Naive thymus-derived CD8-positive, alpha-beta T cell (primary cell): ENCODE measurements around the gene ITPKB. TPM values are rescaled to one million over a fixed set of nuclear protein-coding genes. Genes with fewer than 3 reads are reported as not detected.

Experiments
- ATAC-seq, 2 donors: fragments of 150-1000 bp; cut with Tn5 transposase in 1 of 2; sonication (Bioruptor Pico), chemical (Tn5 transposase) in 1 of 2; 1 replicate in 1 of 2; 2 replicates in 1 of 2; pipeline ENCODE4 v1.10.0; 2021; ENCODE audit warnings: mild to moderate bottlenecking in 2 of 2, moderate library complexity in 2 of 2
- POLR2A ChIA-PET: fragments of 350-600 bp; sonication (Branson Sonifier 250); formaldehyde crosslinking; loops from one replicate; lab custom pipeline; 2021; ENCODE audit warnings: antibody characterized with exemption; lab: Charles Lee
- DNase-seq, 10 donors: peaks; one replicate each; pipeline versions ENCODE4 v3.0.0 to v3.0.0-alpha.2; 2020 to 2022
- H3K27ac Mint-ChIP-seq, 10 donors: one replicate each; pipeline ENCODE4 v1.8.0; 2020 to 2022; ENCODE audit warnings: mild to moderate bottlenecking in 10 of 10, mixed read lengths in 10 of 10, moderate library complexity in 4 of 10, inconsistent platforms in 1 of 10
- H3K27me3 Mint-ChIP-seq, 5 donors: one replicate each; pipeline ENCODE4 v1.8.0; 2021 to 2022; ENCODE audit warnings: mixed read lengths in 5 of 5
- H3K36me3 Mint-ChIP-seq, 3 donors: one replicate each; pipeline ENCODE4 v1.8.0; 2020 to 2022; ENCODE audit warnings: mixed read lengths in 3 of 3, mild to moderate bottlenecking in 2 of 3, inconsistent platforms in 1 of 3
- H3K4me1 Mint-ChIP-seq, 4 donors: one replicate each; pipeline ENCODE4 v1.8.0; 2021 to 2022; ENCODE audit warnings: mixed read lengths in 4 of 4
- H3K4me3 Mint-ChIP-seq, 10 donors: one replicate each; pipeline ENCODE4 v1.8.0; 2020 to 2022; ENCODE audit warnings: mild to moderate bottlenecking in 10 of 10, mixed read lengths in 10 of 10, moderate library complexity in 6 of 10, inconsistent platforms in 1 of 10
- H3K9me3 Mint-ChIP-seq, 9 donors: one replicate each; pipeline ENCODE4 v1.8.0; 2020 to 2022; ENCODE audit warnings: mixed read lengths in 9 of 9, mild to moderate bottlenecking in 3 of 9, inconsistent platforms in 1 of 9, moderate library complexity in 1 of 9
- polyA plus RNA-seq, 3 donors: library from polyadenylated mRNA; unstranded; fragments of 300-500 nt; fragmentation: Illumina TruSeq; gene quantifications; one replicate each; pipeline ENCODE4 v1.2.3, GENCODE V29; 2021
- total RNA-seq, 8 experiments: library from RNA in 2 of 8; stranded (reverse) in 2 of 8; gene quantifications; one replicate each; pipeline ENCODE4 v1.2.3 and lab custom pipeline; 2021 to 2026

ITPKB gene
- total and polyA plus RNA-seq, 5 experiments from 2014 or later = 72.3 to 185 (median 74.3) TPM

DNA sequence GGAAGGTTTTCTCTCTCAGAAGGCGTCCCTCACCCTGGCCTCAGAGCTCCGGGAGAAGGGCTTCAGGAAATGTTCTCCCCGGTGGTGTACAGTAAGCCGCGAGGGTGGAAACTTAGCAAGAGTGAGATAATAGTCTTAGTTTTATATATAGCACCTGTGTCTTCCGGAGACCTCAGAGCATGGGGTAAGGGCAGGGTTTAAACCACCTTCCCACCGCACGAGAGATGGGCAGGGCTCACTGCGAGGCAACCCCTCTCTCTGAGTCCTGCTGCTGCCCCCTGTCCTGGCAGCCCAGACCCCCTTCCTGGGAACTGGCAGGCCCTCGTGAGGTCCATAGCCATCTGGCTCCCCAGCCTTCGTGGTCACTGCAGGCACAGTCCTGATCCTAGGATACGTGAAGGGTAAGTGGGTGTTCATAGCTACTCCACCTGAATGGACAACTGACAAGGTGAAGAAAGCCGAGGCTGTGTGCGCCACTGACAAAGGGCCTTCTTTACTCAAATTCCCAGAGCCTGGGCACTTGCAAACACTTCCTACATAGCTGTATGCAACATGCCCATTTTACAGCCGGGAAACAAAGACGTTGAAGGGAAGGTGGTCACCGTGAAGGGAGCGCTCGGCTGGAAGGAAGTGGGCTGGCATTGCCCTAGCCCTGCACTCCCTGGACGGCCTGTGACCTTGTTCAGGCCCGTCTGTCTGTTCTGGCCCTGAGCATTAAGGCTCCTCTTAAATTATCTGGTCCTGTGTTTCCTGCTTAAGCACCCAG, 26.9 kb downstream of the ITPKB start:
- DNase-seq = peak in 8 of 10 donors; percentile 49 to 79 (median 66)
- Mint-ChIP-seq H3K4me1 (peaks cover 59 to 99% (median 98%) of the 10 kb centered on the region in 4 donors), H3K36me3 (peaks cover 5 to 52% (median 18%) of the 10 kb centered on the region in 3 donors), H3K9me3 (peaks cover 0 to 11% (median 0%) of the 10 kb centered on the region in 9 donors), H3K27ac (peak overlapping the region; percentile 89 to 100 (median 95)), H3K27me3 (peaks cover 0 to 5% (median 0%) of the 10 kb centered on the region in 5 donors), H3K4me3 (peak overlapping the region; percentile 67 to 89 (median 82))
- POLR2A ChIA-PET = interaction anchor here (0.5 to 2.1 kb wide), 11 partner anchors 9 to 830 kb away, joined by 3 to 11 read pairs (median 3); partner anchors contain the start of genes COQ8A and TMEM63A
- ATAC-seq = peak; percentile 61 to 63

DNA sequence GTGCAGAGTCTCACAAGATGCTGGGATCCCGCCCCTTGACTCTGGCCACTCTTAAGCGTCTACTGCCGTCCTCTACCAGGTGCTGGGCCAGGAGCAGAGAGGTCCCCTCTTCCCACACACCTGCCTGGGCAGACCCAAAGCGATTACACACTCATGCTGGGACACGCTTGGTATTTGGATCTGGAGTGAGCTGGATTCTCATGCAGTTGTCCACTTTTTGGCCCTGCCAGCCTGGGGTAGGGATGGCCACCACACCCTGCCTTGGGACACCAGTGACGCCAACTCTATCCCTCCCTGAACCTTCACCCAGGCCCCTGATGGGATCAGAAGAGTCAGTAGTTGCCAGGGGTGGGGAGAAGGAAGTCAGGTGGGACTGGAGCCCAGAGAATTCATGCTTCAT, 28.6 kb downstream of the ITPKB start:
- Mint-ChIP-seq H3K9me3 (peaks cover 0 to 11% (median 0%) of the 10 kb centered on the region in 9 donors), H3K27ac (peak overlapping the region; percentile 89 to 100 (median 96)), H3K27me3 (peaks cover 0 to 5% (median 0%) of the 10 kb centered on the region in 5 donors), H3K4me3 (peak overlapping the region; percentile 65 to 89 (median 84)), H3K4me1 (peaks cover 60 to 98% (median 94%) of the 10 kb centered on the region in 4 donors), H3K36me3 (peaks cover 5 to 62% (median 25%) of the 10 kb centered on the region in 3 donors)
- ATAC-seq (no peak), DNase-seq (no peak)
- POLR2A ChIA-PET = interaction anchor here (1.0 to 1.5 kb wide), 2 partner anchors 13 to 30 kb away, joined by 3 to 6 read pairs; no protein-coding TSS in a partner anchor

DNA sequence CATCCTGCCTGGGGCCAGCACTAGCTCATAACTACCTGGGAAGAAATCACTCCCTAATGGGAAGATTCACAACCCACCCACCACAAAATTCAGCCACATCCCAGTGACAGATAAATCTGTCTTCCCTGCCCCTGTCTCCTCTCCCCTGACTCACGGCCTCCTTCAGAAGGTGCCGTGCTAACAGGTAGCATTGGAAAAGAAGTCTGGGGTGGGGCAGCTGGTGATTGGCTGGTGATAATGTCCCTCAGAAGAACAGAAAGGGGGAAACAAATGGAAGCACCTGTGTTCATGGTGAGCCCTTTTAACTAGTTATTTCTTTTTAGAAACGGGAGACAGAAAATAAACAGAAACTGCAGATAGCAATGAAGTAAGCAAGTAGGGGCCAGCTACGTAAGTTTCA, 29.1 kb downstream of the ITPKB start:
- Mint-ChIP-seq H3K27me3 (peaks cover 0 to 5% (median 0%) of the 10 kb centered on the region in 5 donors), H3K4me3 (peak overlapping the region; percentile 65 to 89 (median 84)), H3K27ac (peak overlapping the region; percentile 89 to 100 (median 96)), H3K4me1 (peaks cover 58 to 98% (median 93%) of the 10 kb centered on the region in 4 donors), H3K36me3 (peaks cover 5 to 64% (median 26%) of the 10 kb centered on the region in 3 donors), H3K9me3 (peaks cover 0 to 11% (median 0%) of the 10 kb centered on the region in 9 donors)
- peak in 1 of 10 donors; percentile 49 for DNase-seq
- ATAC-seq = peak in 1 of 2 donors; percentile 8
- POLR2A ChIA-PET = interaction anchor here (0.6 to 1.5 kb wide), 5 partner anchors 9 to 67 kb away, joined by 3 to 6 read pairs (median 3); no protein-coding TSS in a partner anchor

DNA sequence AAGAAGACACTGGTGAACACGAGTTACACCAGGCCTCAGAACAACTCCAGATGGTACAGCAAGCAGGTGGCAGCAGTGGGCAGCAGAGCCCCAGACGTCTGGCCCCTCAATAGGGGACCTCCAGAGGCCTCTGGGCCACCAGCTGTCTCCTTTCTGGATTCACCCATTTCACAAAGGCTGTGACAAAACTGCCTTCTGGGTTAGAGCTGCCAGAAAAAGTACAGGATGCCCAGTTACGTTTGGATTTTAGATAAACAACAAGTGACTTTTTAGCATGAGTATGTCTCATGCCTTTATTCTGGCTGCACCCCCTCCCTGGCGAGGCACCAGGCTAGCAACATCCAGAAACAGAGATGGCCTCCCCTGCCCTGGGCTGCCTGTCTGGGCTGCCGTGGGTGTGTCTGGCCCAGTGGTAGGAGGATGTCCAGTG, 30.1 kb downstream of the ITPKB start:
- DNase-seq (peak in 3 of 10 donors; percentile 37 to 46 (median 42)), ATAC-seq (peak; percentile 10 to 31)
- Mint-ChIP-seq H3K4me3 (peak overlapping the region; percentile 65 to 89 (median 84)), H3K9me3 (peaks cover 0 to 5% (median 0%) of the 10 kb centered on the region in 9 donors), H3K36me3 (peaks cover 0 to 68% (median 16%) of the 10 kb centered on the region in 3 donors), H3K27ac (peak overlapping the region; percentile 89 to 100 (median 96)), H3K27me3 (peaks cover 0 to 5% (median 0%) of the 10 kb centered on the region in 5 donors), H3K4me1 (peaks cover 52 to 98% (median 93%) of the 10 kb centered on the region in 4 donors)
- POLR2A ChIA-PET = interaction anchor here (0.6 kb wide), 1 partner anchor 66 kb away, joined by 3 read pairs; no protein-coding TSS in a partner anchor

DNA sequence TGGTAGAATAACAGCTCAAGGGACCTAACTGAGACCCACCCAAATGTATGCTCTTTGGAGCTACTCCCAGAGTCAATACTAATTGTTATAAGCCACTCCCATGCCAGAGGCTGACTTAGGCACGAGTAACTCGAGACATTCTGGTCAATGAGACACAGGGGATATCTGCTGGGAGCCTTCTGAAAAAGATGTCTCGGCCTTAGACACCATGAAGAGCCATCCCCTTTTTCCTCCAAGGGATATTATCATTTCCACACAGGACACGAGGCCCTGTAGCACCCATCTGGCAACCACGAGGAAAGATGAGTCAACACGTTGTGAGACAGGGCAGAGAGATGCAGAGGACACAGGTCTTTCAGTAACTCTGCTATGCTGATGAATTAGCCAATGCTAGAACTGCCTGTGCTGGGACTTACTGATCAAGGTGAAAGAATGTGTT, 30.7 kb downstream of the ITPKB start:
- H3K27ac Mint-ChIP-seq = peak overlapping the region; percentile 89 to 100 (median 96)
- DNase-seq (no peak), ATAC-seq (peak; percentile 8 to 30)
- H3K4me3 Mint-ChIP-seq = peak overlapping the region; percentile 65 to 89 (median 84)
- peaks cover 0 to 5% (median 0%) of the 10 kb centered on the region in 5 donors for H3K27me3 Mint-ChIP-seq
- peaks cover 0 to 63% (median 12%) of the 10 kb centered on the region in 3 donors for H3K36me3 Mint-ChIP-seq
- H3K9me3 Mint-ChIP-seq = peaks cover 0 to 5% (median 0%) of the 10 kb centered on the region in 9 donors
- peaks cover 47 to 95% (median 89%) of the 10 kb centered on the region in 4 donors for H3K4me1 Mint-ChIP-seq
- POLR2A ChIA-PET = interaction anchor here (0.6 to 2.0 kb wide), 3 partner anchors 46 to 92 kb away, joined by 3 to 5 read pairs (median 4); no protein-coding TSS in a partner anchor

DNA sequence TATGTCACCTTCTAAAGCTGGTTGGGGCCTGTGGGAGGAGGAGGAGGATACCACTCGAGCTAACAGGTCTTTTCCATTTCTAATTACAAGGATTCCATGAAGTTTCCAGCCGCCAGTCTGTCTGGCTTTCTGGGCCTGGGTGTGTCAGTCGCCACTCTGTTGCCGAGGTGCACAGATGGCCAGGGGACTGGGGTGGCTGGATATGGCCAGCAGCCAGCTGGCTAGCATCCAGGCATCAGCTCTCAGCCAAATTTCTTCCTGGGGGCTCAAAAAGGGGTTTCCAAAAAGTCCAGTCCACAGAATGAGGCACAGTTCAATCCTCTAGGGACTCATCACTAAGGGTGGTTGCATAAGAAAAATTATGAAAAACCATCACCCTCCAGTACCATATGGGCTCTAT, 32.4 kb downstream of the ITPKB start:
- Mint-ChIP-seq H3K9me3 (peaks cover 0 to 5% (median 0%) of the 10 kb centered on the region in 9 donors), H3K27ac (peak overlapping the region; percentile 39 to 100 (median 84)), H3K36me3 (peaks cover 0 to 65% (median 12%) of the 10 kb centered on the region in 3 donors), H3K4me3 (peak overlapping the region in 1 of 10 donors; percentile 15), H3K27me3 (peaks cover 0 to 5% (median 0%) of the 10 kb centered on the region in 5 donors), H3K4me1 (peaks cover 45 to 94% (median 88%) of the 10 kb centered on the region in 4 donors)
- ATAC-seq (no peak), DNase-seq (no peak)
- POLR2A ChIA-PET = interaction anchor here (0.9 to 2.0 kb wide), 5 partner anchors 44 to 121 kb away, joined by 3 to 5 read pairs (median 3); no protein-coding TSS in a partner anchor

DNA sequence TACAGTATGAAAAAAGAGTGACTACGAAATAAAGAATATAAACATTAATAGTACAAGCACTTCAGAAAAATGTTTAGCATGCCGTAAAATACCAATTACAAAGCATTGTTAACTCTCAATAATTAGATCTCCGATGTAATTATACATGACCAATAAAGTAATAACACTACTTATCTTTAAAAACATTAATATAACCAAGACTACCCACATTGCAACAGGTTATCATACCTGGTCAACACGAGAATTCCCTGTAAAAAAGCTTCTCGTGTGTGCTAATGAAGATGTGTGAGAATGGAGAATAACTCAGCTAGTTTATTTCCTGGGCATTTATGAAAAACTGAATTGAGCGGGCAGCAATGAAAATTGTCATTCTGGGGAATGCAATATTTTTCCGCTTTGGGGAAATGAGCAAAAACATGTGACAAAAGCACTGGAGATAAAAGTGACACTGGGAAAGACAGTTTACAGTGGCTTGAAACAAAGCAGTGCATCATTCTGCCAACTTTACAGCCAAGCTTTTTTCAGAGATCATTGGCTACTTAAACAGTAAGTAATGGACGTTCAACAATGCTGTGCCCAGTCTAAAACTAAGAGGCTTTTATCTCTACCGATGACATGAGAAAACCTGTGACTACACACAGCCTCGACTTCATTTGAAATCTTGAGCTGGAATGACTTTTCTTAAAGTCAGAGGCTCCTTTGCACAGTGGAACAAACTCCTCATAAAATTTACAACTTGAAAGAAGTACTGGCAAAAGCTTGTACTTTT, 34.7 kb downstream of the ITPKB start:
- POLR2A ChIA-PET = interaction anchor here (0.6 to 3.6 kb wide), 13 partner anchors 8 to 179 kb away, joined by 3 to 28 read pairs (median 5); no protein-coding TSS in a partner anchor
- H3K27me3 Mint-ChIP-seq = no peaks in the 10 kb centered on the region

DNA sequence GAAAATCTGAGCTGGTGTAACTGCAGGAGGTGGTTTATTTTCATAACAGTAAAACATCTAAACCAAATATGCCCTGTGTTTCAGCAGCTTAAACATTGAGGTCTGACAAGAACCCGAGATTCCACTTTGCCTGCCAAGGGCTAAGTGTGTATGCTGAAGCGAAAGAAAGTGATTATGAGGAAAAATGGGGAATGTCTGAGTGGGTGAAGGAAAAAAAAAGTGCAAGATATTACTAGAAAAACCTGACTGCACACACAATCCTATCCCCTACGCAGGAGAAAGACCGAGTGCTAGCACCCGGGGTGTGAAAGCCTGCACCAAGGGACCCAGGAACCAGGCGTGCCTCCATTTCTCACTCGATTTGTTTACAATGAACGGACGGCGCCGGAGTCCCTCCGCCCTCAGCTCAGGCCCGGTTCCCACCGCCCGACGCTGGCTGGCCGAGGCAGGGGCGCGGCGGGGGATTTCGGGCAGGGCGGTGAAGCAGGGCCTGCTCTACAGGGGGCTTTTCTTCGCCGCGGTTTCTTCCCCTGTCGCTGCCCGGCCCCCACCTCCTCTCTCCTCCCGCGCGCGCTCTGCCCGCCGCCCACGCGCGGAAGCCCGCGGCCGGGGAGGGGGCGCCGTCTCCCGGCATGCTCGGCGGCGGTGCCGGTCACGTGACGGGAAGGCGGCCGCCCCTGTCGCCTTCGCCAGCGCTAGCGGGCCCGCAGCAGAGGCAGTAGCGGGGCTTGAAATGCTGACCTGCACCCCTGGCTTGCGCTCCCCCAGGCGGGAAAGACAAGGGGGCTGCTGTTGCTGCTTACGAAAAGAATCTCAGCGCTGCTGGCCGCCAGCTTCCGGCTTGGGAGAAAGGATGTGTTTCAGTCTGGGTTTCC, 35.9 kb downstream of the ITPKB start:
- peaks cover 36 to 90% (median 87%) of the 10 kb centered on the region in 4 donors for H3K4me1 Mint-ChIP-seq

More for the DNA sequence above, 34.7 kb downstream of the ITPKB start:
- peak overlapping the region; percentile 87 to 100 (median 94) for H3K27ac Mint-ChIP-seq
- peaks cover 0 to 68% (median 16%) of the 10 kb centered on the region in 3 donors for H3K36me3 Mint-ChIP-seq
- ATAC-seq (no peak), DNase-seq (no peak)
- H3K9me3 Mint-ChIP-seq = no peaks in the 10 kb centered on the region
- H3K4me1 Mint-ChIP-seq = peaks cover 41 to 90% (median 87%) of the 10 kb centered on the region in 4 donors
- peak overlapping the region; percentile 56 to 88 (median 77) for H3K4me3 Mint-ChIP-seq

DNA sequence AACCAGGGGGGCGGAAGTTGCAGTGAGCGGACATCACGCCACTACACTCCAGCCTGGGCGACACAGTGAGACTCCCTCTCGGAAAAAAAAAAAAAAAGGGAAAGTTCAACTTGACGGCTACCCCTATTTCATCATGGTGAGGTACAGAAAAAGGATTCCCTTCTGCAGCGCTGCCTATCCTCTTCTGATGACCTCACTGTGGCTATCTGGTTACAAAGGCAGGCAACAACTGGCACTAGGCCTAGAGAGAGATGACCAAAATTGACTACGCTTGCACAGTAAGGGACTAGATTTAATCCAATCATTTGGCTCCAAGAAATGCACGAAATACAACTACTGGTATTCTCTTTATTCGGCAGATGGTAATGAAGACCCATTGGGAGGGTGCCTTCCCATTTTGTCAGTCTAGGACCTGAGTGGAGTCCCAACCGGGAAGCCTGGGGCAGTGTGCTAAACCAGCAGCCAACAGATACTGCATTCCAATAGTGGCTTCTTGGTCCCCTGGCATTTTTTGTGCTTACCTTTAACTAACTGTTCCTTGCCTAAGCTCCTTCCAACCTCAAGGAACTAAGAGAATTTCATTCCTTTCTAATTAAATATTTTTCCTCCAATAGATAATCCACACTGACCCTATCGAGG, 36.6 kb downstream of the ITPKB start:
- peaks cover 36 to 90% (median 87%) of the 10 kb centered on the region in 4 donors for H3K4me1 Mint-ChIP-seq
- H3K9me3 Mint-ChIP-seq = no peaks in the 10 kb centered on the region
- DNase-seq (no peak), ATAC-seq (no peak)
- H3K27ac Mint-ChIP-seq = peak overlapping the region; percentile 87 to 100 (median 95)
- peak overlapping the region; percentile 56 to 92 (median 82) for H3K4me3 Mint-ChIP-seq
- peaks cover 0 to 68% (median 17%) of the 10 kb centered on the region in 3 donors for H3K36me3 Mint-ChIP-seq
- no peaks in the 10 kb centered on the region for H3K27me3 Mint-ChIP-seq
- POLR2A ChIA-PET = interaction anchor here (1.0 to 12.6 kb wide), 10 partner anchors 9 to 126 kb away, joined by 4 to 156 read pairs (median 8); no protein-coding TSS in a partner anchor

More for the DNA sequence above, 35.9 kb downstream of the ITPKB start:
- Mint-ChIP-seq H3K27me3 (no peaks in the 10 kb centered on the region), H3K27ac (peak overlapping the region; percentile 87 to 100 (median 96)), H3K9me3 (no peaks in the 10 kb centered on the region), H3K36me3 (peaks cover 0 to 67% (median 17%) of the 10 kb centered on the region in 3 donors), H3K4me3 (peak overlapping the region; percentile 56 to 92 (median 84))
- POLR2A ChIA-PET = interaction anchor here (0.9 to 12.6 kb wide), 12 partner anchors 9 to 125 kb away, joined by 4 to 156 read pairs (median 6); no protein-coding TSS in a partner anchor
- ATAC-seq = peak; percentile 76 to 84
- peak; percentile 79 to 91 (median 87) for DNase-seq

DNA sequence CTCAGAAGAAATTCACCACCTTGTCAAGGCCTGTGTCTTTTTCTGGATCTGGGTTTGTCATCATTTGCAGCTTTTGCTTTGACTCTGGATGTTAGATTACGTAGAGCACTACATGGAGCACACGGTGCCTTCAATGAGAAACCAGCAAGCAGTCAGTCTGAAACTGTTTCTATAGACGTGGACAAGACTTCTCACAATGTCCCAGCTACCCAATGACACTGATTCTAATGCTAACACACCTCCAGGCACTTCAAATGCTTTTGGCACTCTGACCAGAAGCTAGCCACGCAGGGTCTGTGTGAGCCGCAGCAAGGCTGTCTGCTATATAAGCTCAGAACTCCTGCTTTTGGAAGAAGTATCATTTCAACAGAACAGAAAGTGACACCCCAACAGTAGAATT, 38.2 kb downstream of the ITPKB start:
- POLR2A ChIA-PET = interaction anchor here (0.6 to 12.6 kb wide), 6 partner anchors 9 to 122 kb away, joined by 3 to 156 read pairs (median 4); no protein-coding TSS in a partner anchor
- Mint-ChIP-seq H3K9me3 (no peaks in the 10 kb centered on the region), H3K4me3 (peak overlapping the region in 9 of 10 donors; percentile 11 to 75 (median 54)), H3K27ac (peak overlapping the region; percentile 57 to 100 (median 96)), H3K36me3 (peaks cover 0 to 67% (median 20%) of the 10 kb centered on the region in 3 donors), H3K4me1 (peaks cover 42 to 94% (median 92%) of the 10 kb centered on the region in 4 donors), H3K27me3 (no peaks in the 10 kb centered on the region)
- ATAC-seq (no peak), DNase-seq (no peak)
